ENCODE measurements around the gene PRR35. TPM values are rescaled to one million over a fixed set of nuclear protein-coding genes. Genes with fewer than 3 reads are reported as not detected.

The PRR35 gene
- total and polyA plus RNA-seq, 5 donors from 2014 or later, result not detected

DNA sequence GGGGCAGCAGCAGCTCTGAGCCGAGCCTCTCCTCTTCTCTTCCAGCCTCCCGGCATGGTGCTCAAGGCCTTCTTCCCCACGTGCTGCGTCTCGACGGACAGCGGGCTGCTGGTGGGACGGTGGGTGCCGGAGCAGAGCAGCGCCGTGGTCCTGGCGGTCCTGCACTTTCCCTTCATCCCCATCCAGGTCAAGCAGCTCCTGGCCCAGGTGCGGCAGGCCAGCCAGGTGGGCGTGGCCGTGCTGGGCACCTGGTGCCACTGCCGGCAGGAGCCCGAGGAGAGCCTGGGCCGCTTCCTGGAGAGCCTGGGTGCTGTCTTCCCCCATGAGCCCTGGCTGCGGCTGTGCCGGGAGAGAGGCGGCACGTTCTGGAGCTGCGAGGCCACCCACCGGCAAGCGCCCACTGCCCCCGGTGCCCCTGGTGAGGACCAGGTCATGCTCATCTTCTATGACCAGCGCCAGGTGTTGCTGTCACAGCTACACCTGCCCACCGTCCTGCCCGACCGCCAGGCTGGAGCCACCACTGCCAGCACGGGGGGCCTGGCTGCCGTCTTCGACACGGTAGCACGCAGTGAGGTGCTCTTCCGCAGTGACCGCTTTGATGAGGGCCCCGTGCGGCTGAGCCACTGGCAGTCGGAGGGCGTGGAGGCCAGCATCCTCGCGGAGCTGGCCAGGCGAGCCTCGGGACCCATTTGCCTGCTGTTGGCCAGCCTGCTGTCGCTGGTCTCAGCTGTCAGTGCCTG is 14.0 kb downstream of the PRR35 start:
- Histone ChIP-seq H3K4me3 (ENCODE audit: low read depth, low read length) (no peak overlapping the region), H3K4me1 (ENCODE audit: control insufficient read depth, insufficient read depth, low read length, poor library complexity, severe bottlenecking) (peaks cover 18% of the 10 kb centered on the region), H3K36me3 (ENCODE audit: control insufficient read depth, insufficient read depth, low read length) (peaks cover 3% of the 10 kb centered on the region), H3K27ac (ENCODE audit: insufficient read depth, low read length, poor library complexity, severe bottlenecking) (no peak overlapping the region), H3K27me3 (ENCODE audit: control insufficient read depth, insufficient read depth, low read length) (no peaks in the 10 kb centered on the region), H3K9me3 (ENCODE audit: control insufficient read depth in 2 of 2, low read length in 2 of 2) (no peaks in the 10 kb centered on the region)
- Mint-ChIP-seq H3K9me3 (peaks cover 0 to 2% (median 0%) of the 10 kb centered on the region in 7 donors), H3K27ac (no peak overlapping the region), H3K27me3 (no peaks in the 10 kb centered on the region), H3K36me3 (no peaks in the 10 kb centered on the region), H3K4me1 (peaks cover 0 to 23% (median 16%) of the 10 kb centered on the region in 4 donors), H3K4me3 (no peak overlapping the region)
- no peak for ATAC-seq (ENCODE audit: low read depth in 2 of 2)
- no peak for DNase-seq

DNA sequence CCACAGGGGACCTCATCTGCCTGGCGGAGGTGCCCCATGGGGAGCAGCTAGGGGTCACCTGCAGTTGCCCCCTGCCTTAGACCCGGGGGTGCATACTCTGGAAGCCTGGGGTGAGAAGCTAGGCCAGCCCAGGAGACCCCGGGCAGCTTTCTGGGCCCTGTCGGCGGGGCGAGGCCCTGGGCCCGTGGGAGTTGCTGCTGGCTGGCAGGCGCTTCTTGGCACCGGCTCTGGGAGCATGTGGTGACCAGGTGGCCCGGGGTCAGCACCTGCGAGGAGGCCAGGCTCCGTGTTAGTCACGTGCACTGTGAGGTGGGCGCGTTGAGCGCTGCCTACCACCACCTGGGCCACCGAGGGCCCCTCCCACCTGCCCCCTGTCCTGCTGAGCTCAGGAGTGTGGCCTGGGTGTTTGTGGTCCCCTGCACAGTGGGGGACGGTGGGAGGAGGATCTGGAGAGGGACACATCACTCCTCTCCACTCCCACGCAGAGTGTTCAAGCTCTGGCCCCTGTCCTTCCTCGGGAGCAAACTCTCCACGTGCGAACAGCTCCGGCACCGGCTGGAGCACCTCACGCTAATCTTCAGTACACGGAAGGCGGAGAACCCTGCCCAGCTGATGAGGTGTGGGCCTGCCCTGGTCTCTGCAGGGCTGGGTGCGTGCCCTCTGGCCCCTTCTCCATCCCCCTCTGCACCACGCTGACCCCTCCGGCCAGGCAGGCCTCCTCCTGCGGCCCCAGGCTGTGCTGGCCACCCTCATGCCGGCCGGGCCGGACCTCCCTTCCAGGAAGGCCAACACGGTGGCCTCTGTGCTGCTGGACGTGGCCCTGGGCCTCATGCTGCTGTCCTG is 15.4 kb downstream of the PRR35 start:
- H3K36me3 ChIP-seq (ENCODE audit: control insufficient read depth, insufficient read depth, low read length), result peaks cover 3% of the 10 kb centered on the region
- Mint-ChIP-seq H3K9me3 (peaks cover 0 to 2% (median 0%) of the 10 kb centered on the region in 7 donors), H3K4me1 (peaks cover 0 to 16% (median 15%) of the 10 kb centered on the region in 4 donors), H3K36me3 (no peaks in the 10 kb centered on the region), H3K4me3 (no peak overlapping the region), H3K27ac (no peak overlapping the region), H3K27me3 (no peaks in the 10 kb centered on the region)
- ATAC-seq (ENCODE audit: low read depth in 2 of 2), result no peak
- H3K4me3 ChIP-seq (ENCODE audit: low read depth, low read length), result no peak overlapping the region
- no peaks in the 10 kb centered on the region for H3K9me3 ChIP-seq (ENCODE audit: control insufficient read depth in 2 of 2, low read length in 2 of 2)
- peaks cover 9% of the 10 kb centered on the region for H3K4me1 ChIP-seq (ENCODE audit: control insufficient read depth, insufficient read depth, low read length, poor library complexity, severe bottlenecking)
- H3K27ac ChIP-seq (ENCODE audit: insufficient read depth, low read length, poor library complexity, severe bottlenecking), result no peak overlapping the region
- DNase-seq, result no peak
- no peaks in the 10 kb centered on the region for H3K27me3 ChIP-seq (ENCODE audit: control insufficient read depth, insufficient read depth, low read length)

DNA sequence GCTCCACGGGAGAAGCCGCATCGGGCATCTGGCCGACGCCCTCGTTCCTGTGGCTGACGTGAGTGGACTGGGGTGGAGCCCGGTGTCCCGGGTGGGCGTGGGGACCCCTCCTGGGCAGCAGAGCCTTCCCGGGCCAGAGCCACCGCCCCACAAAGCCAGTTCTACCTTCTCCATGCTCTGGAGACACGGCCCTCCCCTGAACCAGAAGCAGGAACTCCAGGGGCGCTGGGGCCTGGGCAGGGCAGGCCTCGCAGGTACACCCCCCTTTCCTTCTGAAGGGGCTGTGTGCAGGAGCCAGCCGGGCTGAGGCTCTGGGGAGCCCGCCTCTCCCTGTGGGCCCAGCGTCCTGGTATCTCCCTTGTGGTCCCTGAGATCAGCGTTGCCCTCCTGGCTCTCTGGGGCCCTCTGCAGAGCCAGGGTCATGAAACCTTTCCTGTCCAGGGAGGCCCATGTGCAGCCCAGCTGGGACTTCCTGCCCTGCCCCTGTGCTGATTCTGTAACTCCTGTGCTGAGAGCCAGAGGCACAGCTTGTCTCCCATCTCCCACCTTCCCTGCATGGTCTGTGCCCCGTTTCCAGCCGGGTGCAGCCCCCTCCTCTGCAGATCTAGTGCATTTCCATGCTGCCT is 16.1 kb downstream of the PRR35 start:
- ATAC-seq (ENCODE audit: low read depth in 2 of 2), result no peak
- H3K27ac ChIP-seq (ENCODE audit: insufficient read depth, low read length, poor library complexity, severe bottlenecking), result no peak overlapping the region
- DNase-seq, result no peak
- no peak overlapping the region for H3K27ac Mint-ChIP-seq
- peaks cover 3% of the 10 kb centered on the region for H3K4me1 ChIP-seq (ENCODE audit: control insufficient read depth, insufficient read depth, low read length, poor library complexity, severe bottlenecking)
- peaks cover 0 to 9% (median 8%) of the 10 kb centered on the region in 4 donors for H3K4me1 Mint-ChIP-seq
- H3K36me3 ChIP-seq (ENCODE audit: control insufficient read depth, insufficient read depth, low read length), result peaks cover 3% of the 10 kb centered on the region
- no peak overlapping the region for H3K4me3 ChIP-seq (ENCODE audit: low read depth, low read length)
- peaks cover 0 to 2% (median 0%) of the 10 kb centered on the region in 7 donors for H3K9me3 Mint-ChIP-seq
- H3K27me3 ChIP-seq (ENCODE audit: control insufficient read depth, insufficient read depth, low read length), result no peaks in the 10 kb centered on the region
- no peaks in the 10 kb centered on the region for H3K27me3 Mint-ChIP-seq
- no peak overlapping the region for H3K4me3 Mint-ChIP-seq
- H3K9me3 ChIP-seq (ENCODE audit: control insufficient read depth in 2 of 2, low read length in 2 of 2), result no peaks in the 10 kb centered on the region
- H3K36me3 Mint-ChIP-seq, result no peaks in the 10 kb centered on the region

DNA sequence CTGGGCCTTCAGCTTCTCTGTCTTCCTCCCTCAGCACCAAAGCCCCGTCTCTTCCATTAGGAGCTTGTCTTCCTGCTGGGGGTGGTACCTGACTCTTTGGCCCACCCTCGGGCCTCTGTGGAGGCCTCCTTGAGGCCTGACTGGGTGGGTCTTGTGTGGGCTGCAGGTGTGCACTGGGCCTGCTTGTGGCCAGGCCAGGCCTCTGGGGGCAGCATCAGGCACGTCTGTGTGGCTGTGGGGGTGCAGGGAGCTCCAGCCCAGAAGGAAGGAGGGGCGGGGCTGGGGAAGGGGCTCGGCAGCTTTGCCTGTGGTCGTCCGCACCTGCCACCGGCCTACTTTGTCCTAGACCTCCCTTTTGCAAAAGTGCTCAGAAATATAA is 16.6 kb downstream of the PRR35 start:
- Histone ChIP-seq H3K27me3 (ENCODE audit: control insufficient read depth, insufficient read depth, low read length) (no peaks in the 10 kb centered on the region), H3K4me3 (ENCODE audit: low read depth, low read length) (no peak overlapping the region), H3K27ac (ENCODE audit: insufficient read depth, low read length, poor library complexity, severe bottlenecking) (no peak overlapping the region), H3K9me3 (ENCODE audit: control insufficient read depth in 2 of 2, low read length in 2 of 2) (no peaks in the 10 kb centered on the region), H3K4me1 (ENCODE audit: control insufficient read depth, insufficient read depth, low read length, poor library complexity, severe bottlenecking) (peaks cover 3% of the 10 kb centered on the region), H3K36me3 (ENCODE audit: control insufficient read depth, insufficient read depth, low read length) (peaks cover 3% of the 10 kb centered on the region)
- Mint-ChIP-seq H3K9me3 (peaks cover 0 to 2% (median 0%) of the 10 kb centered on the region in 7 donors), H3K36me3 (no peaks in the 10 kb centered on the region), H3K4me3 (no peak overlapping the region), H3K27ac (no peak overlapping the region), H3K4me1 (peaks cover 0 to 4% (median 3%) of the 10 kb centered on the region in 4 donors), H3K27me3 (no peaks in the 10 kb centered on the region)
- DNase-seq (no peak), ATAC-seq (ENCODE audit: low read depth in 2 of 2) (no peak)

DNA sequence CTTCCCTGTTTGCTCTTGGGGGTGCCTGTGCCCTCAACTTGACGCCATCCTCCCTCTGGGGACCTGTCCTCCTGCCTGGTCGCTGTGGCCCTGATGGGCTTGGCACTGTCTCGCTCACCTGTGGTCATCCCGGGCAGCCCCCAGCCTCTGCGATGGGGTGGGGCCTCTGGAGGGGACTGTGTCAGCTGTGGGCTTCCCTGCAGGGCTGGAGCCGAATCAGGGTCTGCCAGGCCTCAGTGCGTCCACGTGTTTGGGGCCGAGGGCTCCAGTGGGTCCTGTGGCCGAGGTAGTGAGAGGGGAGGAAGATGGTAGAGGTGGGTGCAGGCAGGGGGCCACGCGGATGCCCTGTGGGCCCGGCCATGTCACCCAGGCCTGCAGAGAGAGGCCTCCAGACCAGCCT is 17.6 kb downstream of the PRR35 start:
- Mint-ChIP-seq H3K4me1 (no peaks in the 10 kb centered on the region), H3K36me3 (no peaks in the 10 kb centered on the region), H3K4me3 (no peak overlapping the region), H3K27ac (no peak overlapping the region), H3K9me3 (peaks cover 0 to 2% (median 0%) of the 10 kb centered on the region in 7 donors), H3K27me3 (no peaks in the 10 kb centered on the region)
- H3K36me3 ChIP-seq (ENCODE audit: control insufficient read depth, insufficient read depth, low read length), result peaks cover 3% of the 10 kb centered on the region
- no peak for DNase-seq
- H3K4me3 ChIP-seq (ENCODE audit: low read depth, low read length), result no peak overlapping the region
- H3K4me1 ChIP-seq (ENCODE audit: control insufficient read depth, insufficient read depth, low read length, poor library complexity, severe bottlenecking), result peaks cover 3% of the 10 kb centered on the region
- no peaks in the 10 kb centered on the region for H3K27me3 ChIP-seq (ENCODE audit: control insufficient read depth, insufficient read depth, low read length)
- H3K9me3 ChIP-seq (ENCODE audit: control insufficient read depth in 2 of 2, low read length in 2 of 2), result no peaks in the 10 kb centered on the region
- ATAC-seq (ENCODE audit: low read depth in 2 of 2), result no peak
- H3K27ac ChIP-seq (ENCODE audit: insufficient read depth, low read length, poor library complexity, severe bottlenecking), result no peak overlapping the region

DNA sequence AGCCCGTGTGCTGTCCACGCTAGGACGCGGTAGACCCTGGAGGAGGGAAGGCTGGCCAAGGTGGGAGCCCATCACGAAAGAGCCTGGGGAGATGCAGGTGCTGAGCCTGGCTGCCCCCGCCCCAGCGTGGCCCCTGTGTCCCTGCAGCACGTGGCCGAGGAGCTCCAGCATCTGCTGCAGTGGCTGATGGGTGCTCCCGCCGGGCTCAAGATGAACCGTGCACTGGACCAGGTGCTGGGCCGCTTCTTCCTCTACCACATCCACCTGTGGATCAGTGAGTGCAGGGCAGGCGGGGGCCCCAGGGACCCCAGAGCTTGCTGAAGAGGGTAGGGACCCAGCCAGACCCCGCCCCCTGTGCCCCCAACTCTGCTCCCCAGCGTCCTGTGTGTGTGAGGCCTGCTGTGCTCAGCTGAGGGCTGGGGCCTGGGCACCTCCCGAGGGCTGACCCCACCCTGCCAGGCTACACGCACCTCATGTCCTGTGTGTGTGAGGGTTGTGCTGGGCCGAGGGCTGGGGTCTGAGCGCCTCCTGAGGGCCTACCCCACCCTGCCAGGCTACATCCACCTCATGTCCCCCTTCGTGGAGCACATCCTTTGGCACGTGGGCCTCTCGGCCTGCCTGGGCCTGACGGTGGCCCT is 18.2 kb downstream of the PRR35 start:
- no peaks in the 10 kb centered on the region for H3K9me3 ChIP-seq (ENCODE audit: control insufficient read depth in 2 of 2, low read length in 2 of 2)
- H3K36me3 ChIP-seq (ENCODE audit: control insufficient read depth, insufficient read depth, low read length), result peaks cover 3% of the 10 kb centered on the region
- peaks cover 3% of the 10 kb centered on the region for H3K4me1 ChIP-seq (ENCODE audit: control insufficient read depth, insufficient read depth, low read length, poor library complexity, severe bottlenecking)
- no peaks in the 10 kb centered on the region for H3K27me3 ChIP-seq (ENCODE audit: control insufficient read depth, insufficient read depth, low read length)
- Mint-ChIP-seq H3K36me3 (no peaks in the 10 kb centered on the region), H3K27me3 (no peaks in the 10 kb centered on the region), H3K4me3 (no peak overlapping the region), H3K4me1 (no peaks in the 10 kb centered on the region), H3K27ac (no peak overlapping the region), H3K9me3 (peaks cover 0 to 2% (median 0%) of the 10 kb centered on the region in 7 donors)
- no peak overlapping the region for H3K27ac ChIP-seq (ENCODE audit: insufficient read depth, low read length, poor library complexity, severe bottlenecking)
- ATAC-seq (ENCODE audit: low read depth in 2 of 2) (no peak), DNase-seq (no peak)
- no peak overlapping the region for H3K4me3 ChIP-seq (ENCODE audit: low read depth, low read length)

DNA sequence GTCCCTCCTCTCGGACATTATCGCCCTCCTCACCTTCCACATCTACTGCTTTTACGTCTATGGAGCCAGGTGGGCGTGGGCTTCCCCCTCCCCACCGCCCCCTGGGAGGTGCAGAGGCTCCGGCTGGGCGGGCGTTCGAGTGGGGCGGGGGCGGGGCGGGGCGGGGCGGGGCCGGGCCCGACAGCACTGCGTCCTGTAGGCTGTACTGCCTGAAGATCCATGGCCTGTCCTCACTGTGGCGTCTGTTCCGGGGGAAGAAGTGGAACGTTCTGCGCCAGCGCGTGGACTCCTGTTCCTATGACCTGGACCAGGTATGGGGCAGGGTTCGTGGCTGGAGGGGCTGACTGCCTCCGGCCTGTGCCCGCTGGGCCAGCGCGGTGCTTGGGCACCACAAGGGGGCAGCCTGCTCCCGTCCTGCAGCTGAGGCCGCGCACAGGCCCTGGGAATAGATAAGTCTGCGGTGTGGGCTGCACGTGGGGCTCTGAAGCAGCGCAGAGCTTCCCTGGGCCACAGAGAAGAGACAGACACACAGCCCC is 18.7 kb downstream of the PRR35 start:
- Histone ChIP-seq H3K27ac (ENCODE audit: insufficient read depth, low read length, poor library complexity, severe bottlenecking) (no peak overlapping the region), H3K4me3 (ENCODE audit: low read depth, low read length) (no peak overlapping the region), H3K4me1 (ENCODE audit: control insufficient read depth, insufficient read depth, low read length, poor library complexity, severe bottlenecking) (peaks cover 3% of the 10 kb centered on the region), H3K9me3 (ENCODE audit: control insufficient read depth in 2 of 2, low read length in 2 of 2) (no peaks in the 10 kb centered on the region), H3K27me3 (ENCODE audit: control insufficient read depth, insufficient read depth, low read length) (no peaks in the 10 kb centered on the region), H3K36me3 (ENCODE audit: control insufficient read depth, insufficient read depth, low read length) (peaks cover 3% of the 10 kb centered on the region)
- Mint-ChIP-seq H3K27ac (no peak overlapping the region), H3K9me3 (peaks cover 0 to under 1% (median 0%) of the 10 kb centered on the region in 7 donors), H3K36me3 (no peaks in the 10 kb centered on the region), H3K4me3 (no peak overlapping the region), H3K4me1 (no peaks in the 10 kb centered on the region), H3K27me3 (no peaks in the 10 kb centered on the region)
- DNase-seq, result peak; percentile 36 to 76 (median 65)
- peak; percentile 76 to 89 for ATAC-seq (ENCODE audit: low read depth in 2 of 2)

Data from CD4-positive, CD25-positive, alpha-beta regulatory T cell (primary cell).